NB4 (cell line): Measurements from ENCODE around the gene GRB10.

Experiments
- CTCF ChIP-seq: IDR thresholded peaks from one replicate; pipeline ENCODE4 v1.5.1; 2012; ENCODE audit warnings: low read depth, low read length
- POLR2A ChIP-seq: IDR thresholded peaks from 2 replicates; pipeline ENCODE4 v1.6.1; 2011; ENCODE audit warnings: mild to moderate bottlenecking; ENCODE audit not compliant: insufficient read length; ENCODE audit errors: extremely low read depth

- no peak for TF ChIP-seq CTCF
- no peak for TF ChIP-seq POLR2A
These were observed 172.0 kb downstream of the GRB10 start for GRCh38 chr7:50610521-50611277.
